Cardiac muscle cell (in vitro differentiated cells and primary cell): ENCODE measurements around the gene NKAIN4. TPM values are rescaled to one million over a fixed set of nuclear protein-coding genes. Genes with fewer than 3 reads are reported as not detected.

Experiments used
- DNase-seq, 2 donors: peaks; one replicate each; pipeline versions ENCODE4 v3.0.0 to v3.0.0-alpha.2; 2010 to 2017; ENCODE audit warnings: low read depth in 1 of 2, low spot score in 1 of 2
- H3K27ac ChIP-seq: fragments of 200-600 bp; sonication (generic); 2 replicates; pipeline ENCODE4 v1.5.1; 2016
- H3K27me3 ChIP-seq: fragments of 200-600 bp; sonication (generic); 2 replicates; pipeline ENCODE4 v1.6.0; 2016; ENCODE audit warnings: control low read depth
- H3K36me3 ChIP-seq: fragments of 200-600 bp; sonication (generic); 2 replicates; pipeline ENCODE4 v1.5.1; 2016; ENCODE audit warnings: control low read depth
- H3K4me1 ChIP-seq: fragments of 200-600 bp; sonication (generic); 2 replicates; pipeline ENCODE4 v1.8.1; 2017; ENCODE audit warnings: low read depth, mild to moderate bottlenecking, mixed run types
- H3K4me3 ChIP-seq: fragments of 200-600 bp; sonication (generic); 2 replicates; pipeline ENCODE4 v1.5.1; 2016; ENCODE audit warnings: mild to moderate bottlenecking
- H3K9me3 ChIP-seq: fragments of 200-600 bp; sonication (generic); 2 replicates; pipeline ENCODE4 v1.5.1; 2017; ENCODE audit warnings: low read depth, mild to moderate bottlenecking, control low read depth
- polyA plus RNA-seq: library from polyadenylated mRNA; unstranded; fragments of >200 nt; fragmentation: Nextera tagmentation; extraction: Ambion mirVana; gene quantifications from 2 replicates; pipeline ENCODE4 v1.2.1, GENCODE V29; 2016
- total RNA-seq: library from RNA; depleted of rRNA; stranded (reverse); fragments of >200 nt; gene quantifications from 2 replicates; pipeline ENCODE4 v1.2.3, GENCODE V29; 2016
- TF ChIP-seq, protein P1 (sequence below): IDR thresholded peaks from 2 replicates; pipeline ENCODE4 v1.5.1; 2012; ENCODE audit warnings: low read depth, mild to moderate bottlenecking, low read length

NKAIN4 gene
- total and polyA plus RNA-seq, 2 experiments from 2014 or later: not detected

DNA sequence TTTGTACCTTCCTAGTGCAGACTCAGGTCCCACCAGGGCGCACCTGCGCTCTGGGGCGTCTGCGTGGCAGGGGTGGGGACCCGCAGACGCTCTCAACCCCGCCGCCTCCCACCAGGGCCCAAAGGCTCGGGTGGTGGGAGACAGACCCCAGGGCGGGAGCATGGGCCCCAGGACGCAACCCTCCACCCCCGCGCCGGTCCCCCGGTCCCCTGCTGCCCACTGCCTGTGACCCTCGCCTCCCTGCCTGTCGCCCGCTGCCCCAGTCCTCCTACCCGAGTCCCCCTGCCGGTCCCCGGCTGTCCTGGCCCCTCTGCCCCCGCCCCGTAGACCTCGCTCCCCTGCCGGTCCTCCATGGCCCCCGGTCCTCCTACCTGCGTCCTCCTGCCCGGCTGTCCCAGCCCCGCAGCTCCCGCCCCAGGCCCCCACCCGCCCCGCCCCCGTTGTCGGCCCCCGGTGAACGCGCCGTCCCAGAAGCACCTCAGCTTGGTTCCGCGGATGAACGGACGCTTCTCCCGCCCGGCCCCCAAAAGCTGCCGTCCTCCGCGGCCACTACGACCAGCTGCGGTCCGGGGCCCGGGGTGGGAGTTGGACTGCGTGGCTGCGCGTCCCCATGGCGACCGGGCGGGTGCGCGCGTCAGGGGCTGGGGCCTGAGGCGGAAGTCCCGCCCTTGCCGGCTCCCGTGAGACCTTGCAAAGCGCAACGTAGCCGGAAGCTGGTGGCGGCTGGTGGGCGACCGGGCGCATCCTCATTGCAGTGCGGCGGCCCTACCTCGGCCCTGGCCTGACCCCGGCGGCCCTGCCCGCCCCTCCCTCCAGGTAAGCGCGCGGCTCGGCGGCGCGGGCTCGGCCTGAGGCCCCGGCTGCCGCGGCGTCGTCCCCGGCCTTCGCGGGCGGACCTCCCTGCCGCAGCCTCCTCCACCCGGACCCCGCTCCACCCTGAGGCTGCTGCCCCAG lies 18.1 kb upstream of the NKAIN4 start, which contains the start of gene ARFGAP1:
ARFGAP1 (plus strand) TSS at position 709 of the 954 bp plus-strand sequence. CDS start 2,768 bp downstream, outside the sequence.
- Histone ChIP-seq H3K4me1 (peaks cover 7% of the 10 kb centered on the region), H3K27me3 (no peaks in the 10 kb centered on the region), H3K4me3 (peak within 1 kb of the TSS; percentile 87), H3K27ac (peak within 1 kb of the TSS; percentile 66), H3K36me3 (peaks cover 5% of the 10 kb centered on the region), H3K9me3 (no peaks in the 10 kb centered on the region)
- TF ChIP-seq, protein P1, sequence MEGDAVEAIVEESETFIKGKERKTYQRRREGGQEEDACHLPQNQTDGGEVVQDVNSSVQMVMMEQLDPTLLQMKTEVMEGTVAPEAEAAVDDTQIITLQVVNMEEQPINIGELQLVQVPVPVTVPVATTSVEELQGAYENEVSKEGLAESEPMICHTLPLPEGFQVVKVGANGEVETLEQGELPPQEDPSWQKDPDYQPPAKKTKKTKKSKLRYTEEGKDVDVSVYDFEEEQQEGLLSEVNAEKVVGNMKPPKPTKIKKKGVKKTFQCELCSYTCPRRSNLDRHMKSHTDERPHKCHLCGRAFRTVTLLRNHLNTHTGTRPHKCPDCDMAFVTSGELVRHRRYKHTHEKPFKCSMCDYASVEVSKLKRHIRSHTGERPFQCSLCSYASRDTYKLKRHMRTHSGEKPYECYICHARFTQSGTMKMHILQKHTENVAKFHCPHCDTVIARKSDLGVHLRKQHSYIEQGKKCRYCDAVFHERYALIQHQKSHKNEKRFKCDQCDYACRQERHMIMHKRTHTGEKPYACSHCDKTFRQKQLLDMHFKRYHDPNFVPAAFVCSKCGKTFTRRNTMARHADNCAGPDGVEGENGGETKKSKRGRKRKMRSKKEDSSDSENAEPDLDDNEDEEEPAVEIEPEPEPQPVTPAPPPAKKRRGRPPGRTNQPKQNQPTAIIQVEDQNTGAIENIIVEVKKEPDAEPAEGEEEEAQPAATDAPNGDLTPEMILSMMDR: no peak
- peak; percentile 93 to 97 for DNase-seq

DNA sequence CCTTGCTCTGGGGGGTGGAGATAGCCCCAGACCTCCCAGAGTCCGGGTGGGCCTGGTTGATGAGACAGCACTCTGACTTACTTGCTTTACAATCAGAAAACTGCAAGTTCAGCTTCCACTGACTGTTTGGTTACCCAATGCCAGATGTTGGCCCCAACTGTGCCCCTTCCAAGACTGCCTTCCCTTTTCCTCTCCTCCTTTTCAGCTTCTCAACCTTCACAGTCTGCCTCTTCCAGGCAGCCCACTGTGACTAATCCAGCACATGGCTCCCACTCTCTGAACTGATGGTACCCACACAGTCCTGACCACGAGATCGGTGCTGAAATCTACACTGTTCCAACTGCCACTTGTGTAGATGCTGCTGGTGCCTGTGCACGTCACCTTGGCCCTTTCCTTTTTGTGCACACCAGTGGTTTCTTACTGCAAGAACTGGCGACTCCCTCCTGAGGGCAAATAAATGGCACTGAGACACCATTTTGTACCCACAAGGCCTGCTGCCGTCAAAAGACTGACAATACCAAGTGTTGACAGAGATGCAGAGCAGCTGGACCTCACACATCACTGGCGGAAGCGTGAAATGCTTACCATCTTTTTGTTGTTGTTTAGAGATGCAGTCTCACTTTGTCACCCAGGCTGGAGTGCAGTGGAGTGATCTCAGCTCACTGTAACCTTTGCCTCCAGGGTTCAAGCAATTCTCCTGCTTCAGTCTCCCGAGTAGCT lies 16.5 kb upstream of the NKAIN4 start:
- Histone ChIP-seq H3K9me3 (no peaks in the 10 kb centered on the region), H3K4me3 (no peak overlapping the region), H3K27ac (no peak overlapping the region), H3K27me3 (no peaks in the 10 kb centered on the region), H3K4me1 (peaks cover 7% of the 10 kb centered on the region), H3K36me3 (no peaks in the 10 kb centered on the region)
- TF ChIP-seq, protein P1: no peak
- no peak for DNase-seq

DNA sequence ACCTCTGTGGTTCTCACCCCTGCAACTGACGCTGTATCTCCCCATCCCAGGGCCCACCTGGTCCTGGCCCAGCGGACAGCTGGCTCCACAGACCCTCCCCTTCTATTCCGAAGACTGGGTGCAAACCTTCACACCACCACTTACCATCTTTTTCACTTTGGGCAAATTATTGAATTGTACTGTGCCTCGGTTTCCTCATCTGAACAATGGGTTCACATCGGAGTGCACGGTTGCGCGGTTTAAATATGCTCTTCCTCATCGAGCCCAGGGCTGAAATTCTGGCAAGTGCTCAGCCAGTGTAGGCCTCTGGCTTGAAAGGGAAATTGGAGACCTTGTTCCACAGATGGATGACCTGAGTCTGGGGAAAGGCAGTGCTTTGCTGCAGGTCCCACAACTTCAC lies 15.5 kb upstream of the NKAIN4 start:
- TF ChIP-seq, protein P1: no peak
- Histone ChIP-seq H3K4me3 (no peak overlapping the region), H3K9me3 (no peaks in the 10 kb centered on the region), H3K27me3 (no peaks in the 10 kb centered on the region), H3K36me3 (no peaks in the 10 kb centered on the region), H3K27ac (no peak overlapping the region), H3K4me1 (peaks cover 7% of the 10 kb centered on the region)
- DNase-seq: no peak

DNA sequence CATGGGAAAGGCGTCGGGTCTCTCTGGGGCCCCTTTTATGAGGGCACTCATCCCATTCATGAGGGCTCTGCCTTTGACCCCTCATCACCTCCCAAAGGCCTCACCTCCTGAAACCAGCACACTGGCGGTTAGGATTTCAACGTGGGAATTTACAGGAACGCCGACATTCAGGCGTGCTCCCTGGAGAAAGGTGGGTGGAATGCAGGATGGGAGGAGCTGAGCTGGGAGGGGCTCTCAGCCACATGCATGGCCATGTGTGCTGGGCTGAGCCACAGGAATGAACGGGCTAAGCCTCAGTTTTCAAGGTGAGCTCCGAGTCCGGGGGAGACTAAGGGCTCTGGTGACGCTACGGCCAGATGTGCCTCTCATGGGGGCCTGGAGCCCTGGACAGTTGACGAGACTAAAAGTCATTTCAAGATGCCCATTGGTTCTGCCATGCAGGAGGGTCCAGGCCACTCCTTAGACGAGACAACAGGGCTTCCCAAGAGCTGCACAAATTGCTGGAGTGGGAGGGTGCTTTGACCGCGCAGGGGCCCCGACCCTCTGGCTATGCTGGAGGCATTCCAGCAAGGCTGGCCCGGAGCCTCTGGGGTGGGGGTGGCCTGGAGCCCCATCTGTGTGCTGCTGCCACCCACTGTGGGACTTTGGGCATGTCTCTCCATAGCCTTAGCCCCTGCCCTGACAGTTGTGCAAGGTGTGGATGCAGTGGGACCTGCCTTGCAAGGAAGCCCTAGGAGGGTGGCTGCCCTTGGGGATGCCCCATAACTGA lies 14.6 kb upstream of the NKAIN4 start:
- TF ChIP-seq, protein P1: no peak
- no peaks in the 10 kb centered on the region for H3K36me3 ChIP-seq
- H3K4me1 ChIP-seq: peaks cover 4% of the 10 kb centered on the region
- H3K9me3 ChIP-seq: no peaks in the 10 kb centered on the region
- no peaks in the 10 kb centered on the region for H3K27me3 ChIP-seq
- no peak overlapping the region for H3K27ac ChIP-seq
- no peak for DNase-seq
- no peak overlapping the region for H3K4me3 ChIP-seq

DNA sequence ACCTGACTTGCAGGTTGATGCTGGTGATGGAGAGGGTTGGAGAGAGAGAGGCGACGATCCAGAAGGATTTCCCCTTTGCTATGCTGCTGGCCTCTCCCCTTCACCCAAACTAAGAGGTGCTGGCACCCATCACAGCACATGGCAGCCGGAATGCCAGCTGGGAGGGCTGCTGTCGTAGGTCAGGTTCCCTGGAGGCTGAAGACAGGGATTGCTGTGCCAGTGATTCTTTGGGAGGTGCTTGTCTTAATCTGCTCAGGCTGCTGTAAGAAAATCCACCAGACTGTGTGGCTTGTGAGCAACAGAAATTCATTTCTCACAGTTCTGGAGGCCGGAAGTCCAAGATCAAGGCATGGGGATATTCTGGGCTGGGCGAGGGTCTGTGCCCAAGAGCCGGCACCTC lies 14.0 kb upstream of the NKAIN4 start:
- TF ChIP-seq, protein P1: no peak
- H3K4me1 ChIP-seq: no peaks in the 10 kb centered on the region
- DNase-seq: no peak
- no peaks in the 10 kb centered on the region for H3K9me3 ChIP-seq
- H3K4me3 ChIP-seq: no peak overlapping the region
- no peaks in the 10 kb centered on the region for H3K36me3 ChIP-seq
- no peak overlapping the region for H3K27ac ChIP-seq
- H3K27me3 ChIP-seq: no peaks in the 10 kb centered on the region
